MM.1S (cell line): ENCODE measurements around the gene EEF2K.

Source experiments
- DNase-seq: peaks from one replicate; pipeline ENCODE4 v3.0.0-alpha.2; 2015
- H2AFZ ChIP-seq: fragments of 300-600 bp; sonication (generic); 2 replicates; pipeline ENCODE4 v1.6.0; 2016; ENCODE audit warnings: antibody characterized with exemption, low read length
- H3F3A ChIP-seq: fragments of 300-600 bp; sonication (generic); 2 replicates; pipeline ENCODE4 v1.6.1; 2016; ENCODE audit warnings: mild to moderate bottlenecking, antibody characterized with exemption, low read length, moderate library complexity, mixed read lengths; ENCODE audit not compliant: insufficient read depth
- H3K27ac ChIP-seq: fragments of 300-600 bp; sonication (generic); 2 replicates; pipeline ENCODE4 v1.5.1; 2016; ENCODE audit warnings: mild to moderate bottlenecking, low read length
- H3K27me3 ChIP-seq: fragments of 300-600 bp; sonication (generic); replicated peaks from 2 replicates; pipeline ENCODE4 v1.6.0; 2016; ENCODE audit warnings: low read length; ENCODE audit not compliant: insufficient read depth
- H3K36me3 ChIP-seq: fragments of 300-600 bp; sonication (generic); replicated peaks from 2 replicates; pipeline ENCODE4 v1.6.1; 2016; ENCODE audit warnings: mild to moderate bottlenecking, low read length, mixed read lengths; ENCODE audit not compliant: insufficient read depth
- H3K4me1 ChIP-seq: fragments of 300-600 bp; sonication (generic); 2 replicates; pipeline ENCODE4 v1.6.1; 2016; ENCODE audit warnings: low read length, mixed read lengths
- H3K4me2 ChIP-seq: fragments of 300-600 bp; sonication (generic); 2 replicates; pipeline ENCODE4 v1.6.0; 2016; ENCODE audit warnings: low read depth, low read length
- H3K4me3 ChIP-seq: fragments of 300-600 bp; sonication (generic); 2 replicates; pipeline ENCODE4 v1.5.1; 2016; ENCODE audit warnings: low read length, mixed read lengths
- H3K79me2 ChIP-seq: fragments of 300-600 bp; sonication (generic); 2 replicates; pipeline ENCODE4 v1.6.1; 2016; ENCODE audit warnings: mixed run types, low read length, mixed read lengths
- H3K9ac ChIP-seq: fragments of 300-600 bp; sonication (generic); 2 replicates; pipeline ENCODE4 v1.6.1; 2016; ENCODE audit warnings: low read length, mixed read lengths
- H3K9me2 ChIP-seq: fragments of 300-600 bp; sonication (generic); replicated peaks from 2 replicates; pipeline ENCODE4 v1.6.1; 2016; ENCODE audit warnings: mild to moderate bottlenecking, low read length, mixed read lengths; ENCODE audit not compliant: insufficient read depth
- H3K9me3 ChIP-seq: fragments of 300-600 bp; sonication (generic); replicated peaks from 2 replicates; pipeline ENCODE4 v1.6.1; 2016; ENCODE audit warnings: mild to moderate bottlenecking, low read length, mixed read lengths; ENCODE audit not compliant: insufficient read depth
- H4K20me1 ChIP-seq: fragments of 300-600 bp; sonication (generic); 2 replicates; pipeline ENCODE4 v1.6.1; 2016; ENCODE audit warnings: mild to moderate bottlenecking, low read length, moderate library complexity, mixed read lengths; ENCODE audit not compliant: insufficient read depth
- EZH2 ChIP-seq: fragments of 300-600 bp; sonication (generic); optimal IDR thresholded peaks from 2 replicates; pipeline ENCODE3; 2017; ENCODE audit warnings: low read depth, mild to moderate bottlenecking, antibody characterized with exemption, low read length, mixed read lengths
- EZH2phosphoT487 ChIP-seq: fragments of 300-600 bp; sonication (generic); IDR thresholded peaks from 2 replicates; pipeline ENCODE4 v1.6.1; 2018; ENCODE audit warnings: antibody characterized with exemption, low read length
- TF ChIP-seq, protein P1 (sequence below): fragments of 300-600 bp; sonication (generic); IDR thresholded peaks from 2 replicates; pipeline ENCODE4 v1.5.1; 2016; ENCODE audit warnings: antibody characterized with exemption, low read length, mixed read lengths

The EEF2K gene

DNA sequence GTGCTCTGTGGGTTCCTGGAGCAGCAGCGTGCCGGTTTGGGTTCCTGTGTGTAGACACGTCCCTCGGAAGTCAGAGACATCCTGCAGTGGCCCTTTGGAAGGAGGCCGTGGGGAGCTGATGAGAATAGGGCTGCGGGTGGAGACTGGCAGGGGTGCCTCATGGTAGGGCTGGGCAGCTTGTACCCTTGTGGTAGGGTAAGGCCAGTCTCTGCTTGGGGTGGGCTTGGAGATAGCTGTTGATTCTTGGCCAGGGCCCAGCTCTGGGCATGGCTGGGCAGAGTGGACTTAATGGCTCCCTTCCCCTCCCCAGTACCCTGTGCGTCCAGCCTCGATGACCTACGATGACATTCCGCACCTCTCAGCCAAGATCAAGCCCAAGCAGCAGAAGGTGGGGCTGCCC, 101.8 kb downstream of the EEF2K start:
- Histone ChIP-seq H3K9me2 (no peaks in the 10 kb centered on the region), H4K20me1 (peaks cover 4% of the 10 kb centered on the region; the same call in 1 of the 2 replicates), H3K27ac (no peak overlapping the region), H3F3A (no peaks in the 10 kb centered on the region; the same call in 1 of the 2 replicates), H3K36me3 (peaks cover 7% of the 10 kb centered on the region; the same call in 1 of the 2 replicates), H3K4me1 (no peaks in the 10 kb centered on the region), H3K4me2 (no peak overlapping the region), H2AFZ (no peak overlapping the region), H3K4me3 (no peak overlapping the region), H3K9me3 (no peaks in the 10 kb centered on the region), H3K79me2 (peaks cover 56% of the 10 kb centered on the region), H3K27me3 (no peaks in the 10 kb centered on the region), H3K9ac (no peak overlapping the region)
- DNase-seq: no peak
- TF ChIP-seq, protein P1, sequence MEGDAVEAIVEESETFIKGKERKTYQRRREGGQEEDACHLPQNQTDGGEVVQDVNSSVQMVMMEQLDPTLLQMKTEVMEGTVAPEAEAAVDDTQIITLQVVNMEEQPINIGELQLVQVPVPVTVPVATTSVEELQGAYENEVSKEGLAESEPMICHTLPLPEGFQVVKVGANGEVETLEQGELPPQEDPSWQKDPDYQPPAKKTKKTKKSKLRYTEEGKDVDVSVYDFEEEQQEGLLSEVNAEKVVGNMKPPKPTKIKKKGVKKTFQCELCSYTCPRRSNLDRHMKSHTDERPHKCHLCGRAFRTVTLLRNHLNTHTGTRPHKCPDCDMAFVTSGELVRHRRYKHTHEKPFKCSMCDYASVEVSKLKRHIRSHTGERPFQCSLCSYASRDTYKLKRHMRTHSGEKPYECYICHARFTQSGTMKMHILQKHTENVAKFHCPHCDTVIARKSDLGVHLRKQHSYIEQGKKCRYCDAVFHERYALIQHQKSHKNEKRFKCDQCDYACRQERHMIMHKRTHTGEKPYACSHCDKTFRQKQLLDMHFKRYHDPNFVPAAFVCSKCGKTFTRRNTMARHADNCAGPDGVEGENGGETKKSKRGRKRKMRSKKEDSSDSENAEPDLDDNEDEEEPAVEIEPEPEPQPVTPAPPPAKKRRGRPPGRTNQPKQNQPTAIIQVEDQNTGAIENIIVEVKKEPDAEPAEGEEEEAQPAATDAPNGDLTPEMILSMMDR: no peak
- TF ChIP-seq EZH2phosphoT487 (no peak), EZH2 (no peak)

DNA sequence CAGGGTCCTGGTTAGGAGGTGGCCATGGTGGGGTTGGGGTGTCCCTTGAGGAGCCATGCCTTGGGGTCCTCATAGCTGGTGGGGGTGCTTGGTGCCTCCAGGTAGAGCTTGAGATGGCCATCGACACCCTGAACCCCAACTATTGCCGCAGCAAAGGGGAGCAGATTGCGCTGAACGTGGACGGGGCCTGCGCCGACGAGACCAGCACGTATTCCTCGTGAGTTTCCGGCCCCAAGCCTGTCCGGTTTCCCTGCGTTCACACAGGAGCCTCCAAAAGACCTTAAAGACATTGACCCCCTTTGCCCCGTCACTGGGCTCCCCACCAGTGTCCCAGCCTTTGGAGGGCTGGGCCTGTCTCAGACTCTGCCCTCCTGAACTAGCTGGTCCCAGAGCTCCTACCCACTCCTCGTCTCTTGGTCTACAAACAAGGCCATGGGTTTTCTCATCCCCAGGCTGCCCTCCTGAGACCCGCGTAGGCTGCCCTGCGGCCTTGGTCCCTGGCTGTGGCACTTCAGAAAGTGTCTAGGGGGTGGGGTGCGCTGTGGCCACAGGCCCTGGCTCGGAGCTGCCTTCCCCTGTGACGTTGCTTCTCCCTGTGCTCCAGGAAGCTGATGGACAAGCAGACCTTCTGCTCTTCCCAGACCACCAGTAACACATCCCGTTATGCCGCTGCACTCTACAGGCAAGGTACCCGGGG, 102.9 kb downstream of the EEF2K start:
- DNase-seq: no peak
- Histone ChIP-seq H3K4me1 (no peaks in the 10 kb centered on the region), H3F3A (no peaks in the 10 kb centered on the region), H3K4me2 (no peak overlapping the region), H3K27ac (no peak overlapping the region), H3K4me3 (no peak overlapping the region), H3K79me2 (peaks cover 47% of the 10 kb centered on the region), H4K20me1 (peaks cover 2% of the 10 kb centered on the region; the same call in 1 of the 2 replicates), H2AFZ (no peak overlapping the region), H3K36me3 (peaks cover 6% of the 10 kb centered on the region; the same call in 1 of the 2 replicates), H3K9ac (no peak overlapping the region), H3K9me2 (no peaks in the 10 kb centered on the region), H3K9me3 (no peaks in the 10 kb centered on the region), H3K27me3 (no peaks in the 10 kb centered on the region)
- TF ChIP-seq, protein P1: no peak
- TF ChIP-seq EZH2 (no peak), EZH2phosphoT487 (no peak)

DNA sequence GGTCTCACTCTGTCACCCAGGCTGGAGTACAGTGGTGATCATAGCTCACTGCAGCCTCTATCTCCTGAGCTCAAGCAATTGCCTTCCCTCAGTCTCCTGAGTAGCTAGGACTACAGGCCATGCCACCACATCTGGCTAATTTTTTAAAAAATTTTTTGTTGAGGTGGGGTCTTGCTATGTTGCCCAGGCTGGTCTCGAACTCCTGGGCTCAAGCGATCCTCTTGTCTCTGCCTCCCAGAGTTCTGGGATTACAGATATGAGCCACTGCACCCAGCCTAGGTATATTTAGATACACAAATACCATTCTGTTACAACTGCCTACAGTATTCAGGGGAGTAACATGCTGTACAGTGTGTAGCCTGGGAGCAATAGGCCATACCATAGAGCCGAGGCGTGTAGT, 105.4 kb downstream of the EEF2K start:
- H3K27ac ChIP-seq: no peak overlapping the region
- no peaks in the 10 kb centered on the region for H3F3A ChIP-seq
- no peak for DNase-seq
- H3K27me3 ChIP-seq: no peaks in the 10 kb centered on the region
- no peak overlapping the region for H3K4me2 ChIP-seq
- H2AFZ ChIP-seq: no peak overlapping the region
- H3K79me2 ChIP-seq: peaks cover 23% of the 10 kb centered on the region
- no peaks in the 10 kb centered on the region for H3K4me1 ChIP-seq
- no peaks in the 10 kb centered on the region for H3K9me2 ChIP-seq
- no peak overlapping the region for H3K4me3 ChIP-seq
- no peaks in the 10 kb centered on the region for H4K20me1 ChIP-seq
- H3K9ac ChIP-seq: no peak overlapping the region
- H3K9me3 ChIP-seq: no peaks in the 10 kb centered on the region
- peaks cover 6% of the 10 kb centered on the region; the same call in 1 of the 2 replicates for H3K36me3 ChIP-seq
- TF ChIP-seq, protein P1: no peak
- TF ChIP-seq EZH2 (no peak), EZH2phosphoT487 (no peak)
